GM19238 (cell line): ENCODE data around the gene OTUD4.

ENCODE experiments used
- DNase-seq: peaks from one replicate; pipeline ENCODE4 v3.0.0; 2011; ENCODE audit warnings: low spot score; ENCODE audit not compliant: insufficient read length

Gene OTUD4

DNA sequence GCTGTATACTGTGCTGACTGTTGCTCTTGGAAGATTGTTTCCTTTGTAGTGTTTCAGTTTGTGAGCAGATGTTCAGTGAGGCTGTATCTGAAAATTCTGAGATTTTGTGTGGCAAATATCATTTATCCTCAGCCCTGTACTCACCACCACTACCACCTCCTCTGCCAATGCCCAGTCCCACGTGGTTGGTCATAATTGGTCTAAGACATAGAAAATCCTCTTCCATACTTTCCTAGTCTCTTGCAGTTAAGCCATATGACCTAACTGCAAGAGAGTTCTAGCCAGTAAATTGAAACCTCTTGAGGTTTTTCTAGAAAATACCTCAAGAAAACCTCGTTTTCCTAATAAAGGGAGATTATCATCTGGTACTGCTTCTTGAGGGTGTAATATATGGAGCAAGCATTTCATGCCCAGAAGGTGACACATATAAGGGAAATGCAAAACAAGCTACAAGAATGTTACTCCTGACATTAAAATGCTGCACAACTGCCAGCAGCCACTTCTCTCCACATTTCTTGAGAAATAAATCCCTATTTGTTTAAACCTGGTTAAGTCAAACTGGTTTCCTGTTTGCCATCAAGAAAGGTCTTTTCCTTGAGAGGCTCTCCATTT lies 49.5 kb downstream of the OTUD4 start:
- no peak for DNase-seq

DNA sequence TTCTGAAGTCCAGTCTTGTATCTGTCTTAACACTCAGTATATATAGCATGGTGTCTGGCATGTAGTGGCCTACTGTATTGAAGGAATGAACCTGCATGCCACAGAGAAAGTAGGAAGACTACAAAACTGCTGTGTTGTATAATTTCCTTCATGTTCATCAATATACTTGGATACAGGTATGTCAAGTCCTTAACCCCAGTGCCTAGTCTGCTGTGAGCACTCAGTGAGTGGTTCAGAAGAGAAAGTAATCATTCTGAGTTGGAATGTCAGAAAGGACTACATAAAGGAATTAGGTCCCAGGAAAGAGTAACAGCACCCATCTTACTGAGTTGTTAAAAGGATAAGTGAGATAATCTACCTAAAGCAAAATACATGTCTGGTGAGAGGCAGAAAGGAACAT lies 50.3 kb downstream of the OTUD4 start:
- DNase-seq, result no peak

DNA sequence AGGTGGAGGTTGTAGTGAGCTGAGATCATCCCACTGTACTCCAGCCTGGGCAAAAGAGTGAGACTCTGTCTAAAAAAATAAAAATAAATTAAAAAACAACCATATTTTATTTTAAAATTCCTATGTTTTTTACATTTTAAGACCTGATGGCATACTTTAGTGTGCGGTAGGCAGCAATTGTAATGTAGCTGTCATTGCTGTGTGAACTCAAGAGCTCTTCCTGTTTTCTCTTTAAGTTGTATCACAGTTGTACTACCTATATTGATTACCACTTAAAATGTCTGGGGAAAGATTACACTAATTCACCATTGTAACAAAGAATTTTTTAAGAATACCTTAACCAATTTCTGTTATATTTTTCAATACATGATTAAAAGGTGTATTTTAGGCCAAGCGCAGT lies 55.0 kb downstream of the OTUD4 start:
- DNase-seq, result no peak

DNA sequence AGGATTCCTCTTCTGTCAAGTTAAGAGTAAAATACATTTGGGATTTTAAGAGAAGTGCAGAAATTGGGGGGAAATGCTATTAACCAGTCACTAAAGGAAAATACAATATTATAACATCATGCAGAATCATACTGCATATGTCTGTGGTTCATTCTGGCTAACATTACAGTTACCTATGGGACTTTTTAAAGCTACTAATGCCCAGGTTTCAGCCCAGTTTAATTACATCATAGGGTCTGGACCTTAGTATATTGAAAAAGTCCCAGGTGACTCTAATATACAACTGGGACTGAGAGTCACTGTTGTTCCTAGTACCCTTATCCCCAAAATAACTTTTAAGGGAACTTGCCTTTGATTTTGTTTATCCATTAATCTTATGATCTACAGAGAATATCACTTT lies 72.3 kb downstream of the OTUD4 start:
- no peak for DNase-seq

DNA sequence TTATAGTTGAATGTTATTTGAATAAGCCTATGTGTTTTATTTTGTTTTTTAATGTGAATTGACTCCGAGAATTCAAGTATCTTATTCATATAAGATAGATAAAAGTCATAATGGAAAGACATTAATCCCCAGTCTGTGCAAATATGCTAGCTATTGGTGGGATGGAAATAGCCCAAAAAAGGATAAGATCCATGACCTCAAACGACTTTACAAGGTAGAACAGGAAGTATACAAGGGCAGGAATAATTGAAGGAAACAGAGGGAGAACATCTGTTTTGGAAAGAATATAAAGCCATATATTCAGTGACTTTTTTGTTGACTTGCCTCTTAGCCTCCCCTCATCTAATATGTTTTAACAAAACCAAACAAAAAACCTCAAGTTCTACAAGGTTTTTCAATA lies 73.3 kb downstream of the OTUD4 start:
- DNase-seq, result no peak

DNA sequence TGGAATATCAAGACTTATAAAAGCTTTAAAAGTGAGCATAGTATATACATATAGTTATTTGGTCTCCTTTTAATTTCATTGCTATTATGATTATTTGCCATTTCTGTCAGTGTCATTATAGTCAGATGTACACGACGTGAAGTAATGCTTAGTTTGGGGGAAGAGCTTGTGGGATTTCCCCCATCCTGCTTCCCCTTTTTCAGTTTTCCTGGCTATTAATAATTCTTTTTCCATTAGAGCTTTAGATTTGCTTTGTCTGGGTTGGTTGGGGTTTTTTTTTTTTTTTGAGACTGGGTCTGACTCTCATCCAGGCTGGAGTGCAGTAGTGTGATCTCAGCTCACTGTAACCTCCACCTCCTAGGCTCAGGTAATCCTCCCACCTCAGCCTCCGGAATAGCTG lies 76.9 kb downstream of the OTUD4 start:
- DNase-seq, result no peak

DNA sequence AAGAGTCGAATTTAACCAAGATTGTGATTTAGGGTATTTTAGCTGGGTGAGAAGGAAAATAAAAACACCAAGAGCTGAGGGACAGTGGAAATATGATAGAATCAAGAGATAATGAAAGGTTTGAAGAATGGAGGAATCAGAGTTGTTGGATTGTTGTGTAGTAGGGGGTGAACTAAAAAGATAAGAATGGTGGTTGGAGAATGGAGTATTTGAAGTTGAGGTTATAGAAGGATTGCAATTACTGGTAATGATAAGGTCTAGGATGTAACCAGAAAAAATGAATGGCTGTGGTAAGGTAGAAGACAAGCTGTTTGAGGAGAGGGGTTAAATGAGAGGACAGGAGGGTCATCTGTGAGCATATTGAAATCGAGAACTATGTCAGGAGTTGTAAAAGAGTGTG lies 77.8 kb downstream of the OTUD4 start:
- DNase-seq, result no peak

DNA sequence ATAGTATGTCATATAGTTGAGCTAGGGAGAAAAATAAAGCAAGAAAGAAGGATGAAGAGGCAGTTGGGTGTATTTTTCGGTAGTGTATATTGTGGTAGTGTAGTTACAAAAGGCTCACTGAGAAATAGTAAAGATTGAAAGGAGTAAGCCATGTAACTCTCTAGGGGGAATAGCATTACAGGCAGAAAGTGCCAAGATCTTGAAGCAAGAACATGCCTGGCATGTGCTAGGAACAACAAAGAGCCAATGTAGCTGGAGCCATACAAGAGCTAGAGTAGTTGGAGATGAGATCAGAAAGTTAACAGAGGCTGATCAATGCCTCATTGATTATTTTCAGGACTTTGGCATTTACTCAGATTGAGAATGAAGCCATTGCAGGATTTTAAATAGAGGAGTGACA lies 79.3 kb downstream of the OTUD4 start:
- DNase-seq, result no peak

DNA sequence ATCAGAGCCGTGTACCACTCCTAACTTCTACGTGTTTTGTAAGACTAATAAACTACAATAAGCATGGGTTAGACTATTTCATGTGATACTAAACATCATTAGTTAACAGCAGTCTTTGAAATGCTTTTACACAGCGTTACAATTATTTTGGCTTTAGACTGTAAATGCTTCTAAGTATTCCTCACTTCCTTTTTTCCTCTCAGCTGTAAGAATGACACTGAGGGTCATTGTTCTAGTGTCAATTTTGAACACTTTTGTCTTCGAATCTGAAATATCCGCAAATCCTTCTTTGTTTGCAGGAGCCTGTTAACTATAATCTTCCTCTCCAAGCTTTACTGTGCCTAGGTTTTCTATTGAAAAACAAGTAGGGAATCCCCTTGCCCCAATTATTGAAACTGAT lies 80.7 kb downstream of the OTUD4 start:
- DNase-seq, result no peak

DNA sequence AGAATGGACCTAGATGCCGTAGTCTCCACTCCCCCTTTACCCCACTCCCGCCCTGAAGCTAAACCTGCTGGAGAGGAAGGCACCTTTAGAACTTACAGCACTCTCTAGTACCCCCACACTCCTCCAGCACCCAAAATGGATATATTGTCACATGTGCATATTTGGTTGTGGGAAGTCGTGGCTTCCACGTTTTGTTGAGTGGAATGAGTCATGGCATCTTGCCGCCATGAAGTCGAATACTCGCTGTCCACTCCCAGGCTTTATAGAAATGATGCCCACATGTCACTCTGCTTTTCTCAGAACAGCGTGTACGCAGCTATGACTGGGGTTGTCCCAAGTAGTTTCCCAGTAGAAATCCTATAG lies 81.7 kb downstream of the OTUD4 start:
- DNase-seq, result peak; percentile 10

DNA sequence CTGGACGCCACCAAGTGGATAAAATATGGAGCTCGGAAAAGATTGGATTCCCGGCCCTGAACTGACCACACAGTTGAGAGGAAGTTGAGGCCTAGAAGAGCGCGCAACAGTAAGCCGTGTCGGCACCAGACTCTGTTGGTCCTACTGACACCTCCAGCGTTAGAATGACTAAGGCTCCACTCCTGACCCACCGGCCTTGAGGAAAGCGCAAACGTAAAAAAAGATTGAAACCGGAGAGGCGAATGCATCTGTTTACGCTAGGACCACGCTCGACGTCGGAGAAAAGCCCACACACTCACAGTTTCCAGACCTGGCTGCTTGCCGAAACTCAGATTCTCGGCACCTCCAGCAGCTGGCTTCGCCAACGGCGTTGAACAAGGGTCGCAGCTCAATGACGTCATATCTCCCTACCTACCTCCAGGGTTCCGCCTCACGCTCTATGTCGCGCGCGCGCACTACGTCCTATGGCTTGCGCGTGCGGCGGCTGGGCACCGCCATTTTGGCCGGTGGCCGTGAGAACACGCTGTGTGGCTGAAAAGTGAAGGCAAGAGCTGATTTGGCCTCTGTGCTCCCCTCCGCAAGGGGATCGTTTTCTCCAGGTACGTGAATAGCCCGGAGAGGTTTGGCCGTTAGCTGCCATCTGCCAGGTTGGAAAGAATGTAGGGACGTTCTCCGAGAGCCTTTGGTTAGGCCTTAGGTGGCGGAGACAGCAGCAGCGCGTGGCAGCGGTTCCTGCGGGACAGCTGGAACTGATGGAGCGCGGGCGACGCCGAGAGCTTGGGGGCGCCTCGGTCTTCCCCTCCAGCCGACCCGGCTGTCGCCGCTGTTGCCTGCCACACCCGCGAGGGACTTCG lies 82.3 kb downstream of the OTUD4 start, which contains the start of the genes ABCE1 and ANAPC10:
Gene ABCE1 (plus strand): TSS at position 491 of the 854 bp plus-strand sequence. CDS start 6,102 bp downstream, outside the sequence.
Gene ANAPC10 (minus strand): TSS at position 376 of the 854 bp plus-strand sequence. CDS start 2,097 bp downstream, outside the sequence.
- peak; percentile 73 for DNase-seq

DNA sequence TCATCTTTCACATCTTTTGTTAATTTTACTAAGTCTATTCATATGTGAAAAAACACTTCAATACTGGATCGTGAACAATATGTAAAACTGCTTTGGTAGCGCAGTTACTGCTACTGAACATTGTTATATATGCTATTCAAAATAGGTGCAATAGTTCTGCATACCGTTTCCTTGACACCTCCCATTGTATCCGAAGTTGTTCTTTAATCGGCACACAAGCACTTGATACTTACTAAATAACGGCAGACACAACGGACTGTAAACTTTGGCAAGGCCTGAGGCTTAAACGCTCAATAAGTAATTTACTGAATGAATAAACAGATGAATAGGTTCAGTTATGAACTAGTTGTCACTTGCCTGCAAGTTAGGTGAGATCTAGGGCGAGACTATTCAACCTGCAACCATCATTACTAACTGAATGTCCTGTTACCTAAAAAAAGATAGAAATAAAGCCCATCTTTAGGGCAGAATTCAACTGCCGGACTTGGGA lies 83.0 kb downstream of the OTUD4 start:
- no peak for DNase-seq

DNA sequence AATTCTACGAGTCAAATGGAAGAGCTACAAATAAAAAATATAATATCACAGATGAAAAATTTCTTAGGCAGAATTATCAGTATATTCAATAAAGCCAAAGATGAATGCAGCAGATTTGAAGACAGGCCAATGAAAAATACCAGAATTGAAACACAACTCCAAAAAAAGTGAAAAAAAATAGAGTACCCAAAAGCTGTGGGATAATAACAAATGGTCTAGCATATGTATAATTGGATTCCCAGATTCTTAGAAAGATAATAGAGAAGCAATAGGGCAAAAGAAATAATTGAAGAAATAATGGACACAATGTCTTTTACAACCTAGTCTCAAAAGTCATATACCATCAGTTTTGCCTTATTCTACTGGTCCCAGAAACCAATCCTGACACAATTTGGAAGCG lies 86.8 kb downstream of the OTUD4 start:
- DNase-seq, result no peak

DNA sequence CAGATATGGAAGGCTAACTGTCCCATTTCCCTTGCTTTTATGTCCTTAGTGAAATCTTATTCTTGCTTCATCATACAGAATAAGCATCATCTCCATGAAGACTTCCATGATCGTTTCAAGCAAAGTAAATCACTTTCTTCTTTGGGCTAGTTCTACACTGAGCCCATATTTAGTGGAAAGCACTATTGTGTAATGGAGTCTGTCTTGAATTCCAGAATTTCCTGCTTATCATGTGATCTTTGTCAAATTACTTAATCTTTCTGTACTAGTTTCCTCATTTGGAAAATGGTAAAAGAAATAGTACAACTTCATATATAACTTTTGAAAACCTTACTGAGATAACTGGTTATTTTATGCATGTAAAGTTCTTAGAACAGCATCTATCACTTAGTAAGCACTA lies 90.0 kb downstream of the OTUD4 start:
- DNase-seq, result no peak

DNA sequence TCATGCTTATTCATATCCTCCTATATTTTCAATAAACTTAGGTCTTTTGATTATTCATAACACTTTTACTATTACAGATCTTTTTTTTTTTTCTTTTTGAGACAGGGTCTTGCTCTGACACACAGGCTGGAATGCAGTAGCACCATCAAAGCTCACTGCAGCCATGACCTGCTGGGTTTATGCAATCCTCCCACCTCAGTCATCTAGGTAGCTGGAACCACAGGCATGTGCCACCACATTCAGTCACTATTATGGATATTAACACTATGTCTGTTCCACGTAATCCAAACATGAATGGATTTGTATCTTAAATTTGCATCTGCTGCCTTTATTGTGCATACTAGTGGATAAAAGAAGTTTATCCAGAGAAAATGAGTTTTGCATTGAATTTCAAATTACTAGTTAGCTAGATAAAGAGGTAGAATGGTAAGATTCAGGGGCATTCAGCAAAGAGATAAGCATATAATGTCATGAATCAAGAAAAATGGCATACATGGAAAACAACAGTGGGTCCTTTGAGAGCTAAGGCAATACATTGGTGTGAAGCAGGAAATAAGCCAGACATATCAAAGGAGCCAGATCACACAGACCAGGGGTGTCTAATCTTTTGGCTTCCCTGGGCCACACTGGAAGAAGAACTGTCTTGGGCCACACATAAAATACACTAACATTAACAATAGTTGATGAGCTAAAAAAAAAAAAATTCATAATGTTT lies 96.3 kb downstream of the OTUD4 start:
- DNase-seq, result no peak
